ENCODE results near the gene STMP1.
"Not testable (repeated sequence)": the region's sequence is repeated elsewhere in the genome, so short reads cannot be mapped to it uniquely, and the experiment has no call there.

The STMP1 gene

GRCh38 chr7:135692606-135693005 lies 30.3 kb downstream of the STMP1 start:
- not testable (repeated sequence) for H3K4me3 ChIP-seq (ENCODE audit: low read depth in 1 of 2, low read length in 2 of 2); H3K36me3 ChIP-seq (ENCODE audit: control insufficient read depth in 1 of 2, insufficient read depth in 2 of 2, low read length in 2 of 2); H3K9me3 ChIP-seq (ENCODE audit: control insufficient read depth in 1 of 2, low read length in 2 of 2); H3K4me1 ChIP-seq (ENCODE audit: control insufficient read depth in 1 of 2, insufficient read depth in 2 of 2, low read length in 2 of 2); H3K9ac ChIP-seq (ENCODE audit: low read depth in 1 of 2, low read length in 2 of 2); H3K27ac ChIP-seq (ENCODE audit: low read depth, low read length); H3K27me3 ChIP-seq (ENCODE audit: control insufficient read depth in 1 of 2, insufficient read depth in 2 of 2, low read length in 2 of 2)

DNA sequence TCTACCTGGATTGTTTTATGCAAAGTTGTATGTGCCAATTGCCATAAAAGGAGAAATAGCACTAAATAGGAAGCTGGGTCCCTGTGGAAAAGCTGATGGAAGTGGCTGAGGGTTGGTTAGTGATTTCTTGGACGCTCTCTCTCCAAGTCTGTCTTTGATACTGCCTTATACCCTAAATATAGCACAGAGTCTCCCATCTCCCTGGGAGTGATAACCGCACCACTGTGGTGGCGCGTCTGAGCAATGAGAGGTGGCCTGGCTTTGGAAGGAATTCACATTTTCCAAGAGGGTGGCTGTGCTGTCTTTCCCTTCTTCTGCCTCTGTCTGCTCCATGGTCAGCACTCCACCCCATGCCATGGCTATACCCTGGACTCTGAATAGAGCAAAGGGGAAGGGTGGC lies 31.2 kb downstream of the STMP1 start:
- H3K9me3 ChIP-seq (ENCODE audit: control insufficient read depth in 1 of 2, low read length in 2 of 2) = no peaks in the 10 kb centered on the region
- no peaks in the 10 kb centered on the region for H3K27me3 ChIP-seq (ENCODE audit: control insufficient read depth in 1 of 2, insufficient read depth in 2 of 2, low read length in 2 of 2)
- H3K9ac ChIP-seq (ENCODE audit: low read depth in 1 of 2, low read length in 2 of 2) = no peak overlapping the region
- H3K4me3 ChIP-seq (ENCODE audit: low read depth in 1 of 2, low read length in 2 of 2) = no peak overlapping the region
- H3K4me1 ChIP-seq (ENCODE audit: control insufficient read depth in 1 of 2, insufficient read depth in 2 of 2, low read length in 2 of 2) = no peaks in the 10 kb centered on the region
- no peaks in the 10 kb centered on the region for H3K36me3 ChIP-seq (ENCODE audit: control insufficient read depth in 1 of 2, insufficient read depth in 2 of 2, low read length in 2 of 2)
- H3K27ac ChIP-seq (ENCODE audit: low read depth, low read length) = no peak overlapping the region

DNA sequence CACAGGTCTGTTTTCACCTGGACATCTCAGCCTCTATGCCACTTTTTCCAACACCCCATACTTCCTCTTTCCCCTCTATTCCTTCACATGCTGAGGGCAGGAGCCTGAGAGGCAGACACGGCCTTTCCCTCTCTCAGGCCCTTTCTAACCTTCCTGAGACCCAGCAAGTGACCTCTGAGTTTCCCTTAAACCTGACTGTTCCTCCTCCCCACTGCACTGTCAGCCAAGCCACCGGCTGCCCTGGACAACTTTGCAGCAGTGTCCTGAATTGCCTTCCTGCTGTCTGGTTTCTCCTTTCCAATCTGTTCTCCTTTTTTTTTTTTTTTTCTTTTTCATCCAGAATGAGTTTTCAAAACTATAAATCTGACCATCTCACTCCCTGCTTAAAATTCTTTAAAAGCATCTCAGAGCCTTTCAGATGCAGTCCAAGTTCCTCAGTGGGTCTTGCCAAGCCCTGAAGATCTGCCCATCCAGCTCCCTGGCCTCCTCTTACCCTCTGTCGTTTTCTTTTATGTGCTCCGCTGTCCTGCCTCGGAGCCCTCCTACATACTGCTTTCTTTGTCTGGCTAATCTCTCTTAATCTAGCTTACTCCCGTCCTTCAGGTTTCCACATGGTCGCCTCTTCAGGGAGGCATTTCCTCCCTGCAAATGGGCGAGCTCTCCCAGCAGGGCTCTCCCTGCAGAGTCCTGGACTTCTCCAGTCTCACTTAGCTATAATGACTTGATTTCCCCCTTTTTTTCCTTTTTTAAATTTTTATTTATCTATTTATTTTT lies 35.1 kb downstream of the STMP1 start:
- no peaks in the 10 kb centered on the region for H3K27me3 ChIP-seq (ENCODE audit: control insufficient read depth in 1 of 2, insufficient read depth in 2 of 2, low read length in 2 of 2)
- H3K4me3 ChIP-seq (ENCODE audit: low read depth in 1 of 2, low read length in 2 of 2) = no peak overlapping the region
- H3K4me1 ChIP-seq (ENCODE audit: control insufficient read depth in 1 of 2, insufficient read depth in 2 of 2, low read length in 2 of 2) = no peaks in the 10 kb centered on the region
- H3K27ac ChIP-seq (ENCODE audit: low read depth, low read length) = no peak overlapping the region
- no peak overlapping the region for H3K9ac ChIP-seq (ENCODE audit: low read depth in 1 of 2, low read length in 2 of 2)
- no peaks in the 10 kb centered on the region for H3K36me3 ChIP-seq (ENCODE audit: control insufficient read depth in 1 of 2, insufficient read depth in 2 of 2, low read length in 2 of 2)
- H3K9me3 ChIP-seq (ENCODE audit: control insufficient read depth in 1 of 2, low read length in 2 of 2) = no peaks in the 10 kb centered on the region

DNA sequence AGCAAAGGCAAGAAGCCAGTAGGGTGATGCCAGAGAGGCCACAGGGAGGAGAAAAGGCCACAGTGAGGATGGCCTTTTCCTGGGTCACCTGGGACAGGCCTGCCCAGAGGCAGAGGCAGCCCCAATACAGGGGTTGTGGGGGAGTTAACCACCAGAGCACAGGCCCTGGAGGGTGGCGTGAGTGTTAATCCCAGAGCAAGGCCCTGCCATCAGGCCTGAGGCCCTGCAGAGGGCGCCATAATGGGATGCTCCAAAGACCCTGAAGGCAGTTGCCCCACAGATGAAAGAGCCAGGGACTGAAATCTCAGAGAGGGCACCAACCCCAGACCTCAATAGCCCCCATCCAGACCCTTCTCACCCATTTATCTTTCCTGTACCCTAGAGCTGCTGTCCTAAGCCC lies 41.8 kb downstream of the STMP1 start:
- Histone ChIP-seq H3K9ac (ENCODE audit: low read depth in 1 of 2, low read length in 2 of 2) (no peak overlapping the region), H3K27me3 (ENCODE audit: control insufficient read depth in 1 of 2, insufficient read depth in 2 of 2, low read length in 2 of 2) (no peaks in the 10 kb centered on the region), H3K27ac (ENCODE audit: low read depth, low read length) (no peak overlapping the region), H3K4me3 (ENCODE audit: low read depth in 1 of 2, low read length in 2 of 2) (no peak overlapping the region), H3K36me3 (ENCODE audit: control insufficient read depth in 1 of 2, insufficient read depth in 2 of 2, low read length in 2 of 2) (no peaks in the 10 kb centered on the region), H3K4me1 (ENCODE audit: control insufficient read depth in 1 of 2, insufficient read depth in 2 of 2, low read length in 2 of 2) (no peaks in the 10 kb centered on the region), H3K9me3 (ENCODE audit: control insufficient read depth in 1 of 2, low read length in 2 of 2) (no peaks in the 10 kb centered on the region)

DNA sequence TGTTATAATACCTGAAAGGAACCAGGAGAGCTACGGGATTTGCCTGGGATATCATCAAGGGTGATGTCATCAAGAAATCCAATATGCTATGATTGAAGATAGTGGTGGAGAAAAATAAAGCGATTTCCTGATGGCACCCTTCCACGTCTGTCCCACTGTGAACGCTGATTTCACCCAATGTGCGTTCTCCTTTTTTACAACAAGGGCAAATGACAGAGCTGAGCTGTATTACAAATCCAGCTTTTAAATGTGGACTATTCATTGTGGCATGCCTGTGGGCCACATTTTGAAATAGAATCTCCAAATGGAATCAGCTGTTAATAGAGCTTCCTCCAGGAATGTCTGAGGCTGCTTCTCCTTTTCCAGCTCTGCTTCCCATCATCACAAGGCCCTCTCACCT lies 42.4 kb downstream of the STMP1 start:
- H3K36me3 ChIP-seq (ENCODE audit: control insufficient read depth in 1 of 2, insufficient read depth in 2 of 2, low read length in 2 of 2) = no peaks in the 10 kb centered on the region
- no peak overlapping the region for H3K9ac ChIP-seq (ENCODE audit: low read depth in 1 of 2, low read length in 2 of 2)
- no peaks in the 10 kb centered on the region for H3K4me1 ChIP-seq (ENCODE audit: control insufficient read depth in 1 of 2, insufficient read depth in 2 of 2, low read length in 2 of 2)
- H3K27ac ChIP-seq (ENCODE audit: low read depth, low read length) = no peak overlapping the region
- no peaks in the 10 kb centered on the region for H3K27me3 ChIP-seq (ENCODE audit: control insufficient read depth in 1 of 2, insufficient read depth in 2 of 2, low read length in 2 of 2)
- H3K4me3 ChIP-seq (ENCODE audit: low read depth in 1 of 2, low read length in 2 of 2) = no peak overlapping the region
- H3K9me3 ChIP-seq (ENCODE audit: control insufficient read depth in 1 of 2, low read length in 2 of 2) = no peaks in the 10 kb centered on the region

DNA sequence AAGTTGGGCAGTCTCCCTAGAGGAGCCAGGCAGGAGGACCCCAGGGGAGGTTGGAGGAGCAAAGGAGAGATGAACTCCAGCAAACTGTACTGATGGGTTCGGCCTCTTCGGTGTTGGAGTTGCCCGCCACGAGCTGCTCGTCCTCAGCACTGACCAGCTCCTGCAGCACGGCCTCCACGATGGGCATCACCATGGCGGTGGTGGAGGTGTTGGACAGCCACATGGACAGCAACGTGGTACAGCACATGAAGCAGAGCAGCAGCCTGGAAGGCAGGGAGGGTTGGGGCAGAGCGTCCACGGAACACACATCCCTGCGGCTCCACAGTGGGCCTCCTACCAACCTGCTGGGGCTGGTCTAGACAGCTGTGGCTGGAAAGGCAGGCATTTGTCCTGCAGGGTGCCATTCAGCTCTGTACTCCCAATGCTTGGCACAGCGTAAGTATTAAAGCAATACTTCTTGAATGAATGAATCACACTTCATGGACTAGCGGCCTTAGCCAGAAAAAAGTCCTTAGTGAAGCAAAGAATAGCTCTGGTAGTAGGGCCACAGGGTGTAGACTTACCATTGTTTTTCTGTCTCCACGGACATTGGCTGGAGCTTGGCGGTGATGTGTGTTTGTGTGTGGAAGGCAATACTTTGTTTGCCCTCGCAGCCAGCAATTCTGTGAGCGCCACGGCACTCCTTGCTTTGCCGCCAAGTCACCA lies 43.9 kb downstream of the STMP1 start:
- Histone ChIP-seq H3K9me3 (ENCODE audit: control insufficient read depth in 1 of 2, low read length in 2 of 2) (no peaks in the 10 kb centered on the region), H3K4me1 (ENCODE audit: control insufficient read depth in 1 of 2, insufficient read depth in 2 of 2, low read length in 2 of 2) (no peaks in the 10 kb centered on the region), H3K36me3 (ENCODE audit: control insufficient read depth in 1 of 2, insufficient read depth in 2 of 2, low read length in 2 of 2) (no peaks in the 10 kb centered on the region), H3K4me3 (ENCODE audit: low read depth in 1 of 2, low read length in 2 of 2) (no peak overlapping the region), H3K9ac (ENCODE audit: low read depth in 1 of 2, low read length in 2 of 2) (no peak overlapping the region), H3K27ac (ENCODE audit: low read depth, low read length) (no peak overlapping the region), H3K27me3 (ENCODE audit: control insufficient read depth in 1 of 2, insufficient read depth in 2 of 2, low read length in 2 of 2) (no peaks in the 10 kb centered on the region)

DNA sequence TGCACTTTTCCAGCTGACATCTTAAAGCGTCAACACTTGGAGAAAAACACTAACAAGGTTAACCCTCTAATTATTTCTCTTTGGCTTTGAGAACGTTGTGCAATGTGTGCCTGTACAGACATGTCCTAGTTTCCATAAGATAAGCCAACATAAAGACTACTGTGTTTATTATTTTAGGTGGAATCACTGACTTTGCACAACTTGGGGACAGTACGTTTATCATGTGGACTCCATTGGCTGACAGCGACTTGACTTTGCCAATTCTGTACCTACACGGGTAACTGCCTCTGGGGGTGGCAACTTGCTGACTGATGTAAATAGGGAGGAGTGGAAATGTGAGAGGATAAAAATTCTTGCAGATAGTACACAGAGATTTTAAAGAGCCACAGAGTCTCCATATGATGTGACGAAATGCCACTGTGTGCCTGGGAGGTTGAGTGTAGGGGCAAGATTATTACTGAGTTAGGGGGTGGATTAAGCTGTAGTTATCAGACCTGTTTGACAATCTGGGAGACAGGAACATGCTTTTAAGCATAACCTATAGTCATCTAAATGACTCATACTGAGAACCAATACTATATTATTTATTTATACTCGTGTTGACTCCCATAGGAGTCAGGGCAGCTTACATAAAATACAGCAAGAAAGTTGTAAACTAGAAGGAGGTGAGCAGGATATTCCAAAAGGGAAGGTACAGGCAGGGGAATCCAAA lies 44.7 kb downstream of the STMP1 start:
- no peak overlapping the region for H3K27ac ChIP-seq (ENCODE audit: low read depth, low read length)
- no peaks in the 10 kb centered on the region for H3K4me1 ChIP-seq (ENCODE audit: control insufficient read depth in 1 of 2, insufficient read depth in 2 of 2, low read length in 2 of 2)
- H3K9me3 ChIP-seq (ENCODE audit: control insufficient read depth in 1 of 2, low read length in 2 of 2) = no peaks in the 10 kb centered on the region
- H3K9ac ChIP-seq (ENCODE audit: low read depth in 1 of 2, low read length in 2 of 2) = no peak overlapping the region
- H3K36me3 ChIP-seq (ENCODE audit: control insufficient read depth in 1 of 2, insufficient read depth in 2 of 2, low read length in 2 of 2) = no peaks in the 10 kb centered on the region
- no peaks in the 10 kb centered on the region for H3K27me3 ChIP-seq (ENCODE audit: control insufficient read depth in 1 of 2, insufficient read depth in 2 of 2, low read length in 2 of 2)
- H3K4me3 ChIP-seq (ENCODE audit: low read depth in 1 of 2, low read length in 2 of 2) = no peak overlapping the region

DNA sequence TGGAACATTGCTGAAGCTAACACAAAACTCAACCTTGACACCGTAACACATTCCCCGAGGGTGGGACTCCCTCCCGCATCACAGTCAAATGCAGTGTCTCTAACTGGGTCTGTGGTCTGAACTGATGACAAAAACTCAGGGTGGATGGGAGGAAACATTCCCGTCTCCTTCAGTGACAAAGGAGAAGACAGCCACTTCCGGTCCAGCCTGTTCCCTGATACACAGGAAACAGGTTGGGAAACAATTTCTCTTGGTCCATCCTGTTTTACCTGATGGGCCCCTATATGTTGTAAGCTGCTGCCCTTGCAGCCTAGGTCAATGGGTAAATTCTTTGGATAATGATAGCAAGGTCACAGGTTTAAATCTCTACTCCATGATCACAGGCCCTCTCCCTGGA lies 45.3 kb downstream of the STMP1 start:
- Histone ChIP-seq H3K27me3 (ENCODE audit: control insufficient read depth in 1 of 2, insufficient read depth in 2 of 2, low read length in 2 of 2) (no peaks in the 10 kb centered on the region), H3K9ac (ENCODE audit: low read depth in 1 of 2, low read length in 2 of 2) (no peak overlapping the region), H3K4me1 (ENCODE audit: control insufficient read depth in 1 of 2, insufficient read depth in 2 of 2, low read length in 2 of 2) (no peaks in the 10 kb centered on the region), H3K27ac (ENCODE audit: low read depth, low read length) (no peak overlapping the region), H3K4me3 (ENCODE audit: low read depth in 1 of 2, low read length in 2 of 2) (no peak overlapping the region), H3K36me3 (ENCODE audit: control insufficient read depth in 1 of 2, insufficient read depth in 2 of 2, low read length in 2 of 2) (no peaks in the 10 kb centered on the region), H3K9me3 (ENCODE audit: control insufficient read depth in 1 of 2, low read length in 2 of 2) (no peaks in the 10 kb centered on the region)

- Histone ChIP-seq H3K4me3 (ENCODE audit: low read depth in 1 of 2, low read length in 2 of 2) (no peak overlapping the region), H3K27ac (ENCODE audit: low read depth, low read length) (no peak overlapping the region), H3K4me1 (ENCODE audit: control insufficient read depth in 1 of 2, insufficient read depth in 2 of 2, low read length in 2 of 2) (no peaks in the 10 kb centered on the region), H3K9ac (ENCODE audit: low read depth in 1 of 2, low read length in 2 of 2) (no peak overlapping the region), H3K9me3 (ENCODE audit: control insufficient read depth in 1 of 2, low read length in 2 of 2) (no peaks in the 10 kb centered on the region), H3K36me3 (ENCODE audit: control insufficient read depth in 1 of 2, insufficient read depth in 2 of 2, low read length in 2 of 2) (no peaks in the 10 kb centered on the region), H3K27me3 (ENCODE audit: control insufficient read depth in 1 of 2, insufficient read depth in 2 of 2, low read length in 2 of 2) (no peaks in the 10 kb centered on the region)
Observed at GRCh38 chr7:135708041-135708440, 45.7 kb downstream of the STMP1 start.

- Histone ChIP-seq H3K4me3 (ENCODE audit: low read depth in 1 of 2, low read length in 2 of 2) (no peak overlapping the region), H3K9me3 (ENCODE audit: control insufficient read depth in 1 of 2, low read length in 2 of 2) (no peaks in the 10 kb centered on the region), H3K9ac (ENCODE audit: low read depth in 1 of 2, low read length in 2 of 2) (no peak overlapping the region), H3K27ac (ENCODE audit: low read depth, low read length) (no peak overlapping the region), H3K27me3 (ENCODE audit: control insufficient read depth in 1 of 2, insufficient read depth in 2 of 2, low read length in 2 of 2) (no peaks in the 10 kb centered on the region), H3K4me1 (ENCODE audit: control insufficient read depth in 1 of 2, insufficient read depth in 2 of 2, low read length in 2 of 2) (no peaks in the 10 kb centered on the region), H3K36me3 (ENCODE audit: control insufficient read depth in 1 of 2, insufficient read depth in 2 of 2, low read length in 2 of 2) (no peaks in the 10 kb centered on the region)
Observed at GRCh38 chr7:135709508-135709907, 47.2 kb downstream of the STMP1 start.

Measured in duodenal mucosa (tissue), 2 donors.